ENCODE results near the gene SYF2. TPM values are rescaled to one million over a fixed set of nuclear protein-coding genes. Genes with fewer than 3 reads are reported as not detected.
A peak's percentile ranks its signal among the peaks of the same experiment; 100 is the strongest.
"Not testable (repeated sequence)": the region's sequence is repeated elsewhere in the genome, so short reads cannot be mapped to it uniquely, and the experiment has no call there.

SYF2 gene
- total RNA-seq (100 to 1,000 TPM in 1 of 7 donors, 10 to 100 TPM in 6; 38.2 to 106 (median 64.5) TPM), polyA plus RNA-seq (100 to 1,000 TPM; 122 to 141 TPM)
- long read RNA-seq, donor 1, transcript SYF2-201 (7 exons, 1,345 nt) = major isoform, 122 of 136 reads
- long read RNA-seq, donor 1, partial matches to known transcripts = 6 of 136 reads
- long read RNA-seq, donor 1, other reads (novel, unspliced or antisense) = 2 of 136 reads
- long read RNA-seq, donor 2, transcript SYF2-201 (7 exons, 1,345 nt) = major isoform, 52 of 85 reads
- long read RNA-seq, donor 2, partial matches to known transcripts = 30 of 85 reads
- long read RNA-seq, donor 2, other reads (novel, unspliced or antisense) = 0 of 85 reads
- long read RNA-seq, donor 3, transcript SYF2-201 (7 exons, 1,345 nt) = major isoform, 58 of 65 reads
- long read RNA-seq, donor 3, partial matches to known transcripts = 4 of 65 reads
- long read RNA-seq, donor 3, other reads (novel, unspliced or antisense) = 3 of 65 reads

DNA sequence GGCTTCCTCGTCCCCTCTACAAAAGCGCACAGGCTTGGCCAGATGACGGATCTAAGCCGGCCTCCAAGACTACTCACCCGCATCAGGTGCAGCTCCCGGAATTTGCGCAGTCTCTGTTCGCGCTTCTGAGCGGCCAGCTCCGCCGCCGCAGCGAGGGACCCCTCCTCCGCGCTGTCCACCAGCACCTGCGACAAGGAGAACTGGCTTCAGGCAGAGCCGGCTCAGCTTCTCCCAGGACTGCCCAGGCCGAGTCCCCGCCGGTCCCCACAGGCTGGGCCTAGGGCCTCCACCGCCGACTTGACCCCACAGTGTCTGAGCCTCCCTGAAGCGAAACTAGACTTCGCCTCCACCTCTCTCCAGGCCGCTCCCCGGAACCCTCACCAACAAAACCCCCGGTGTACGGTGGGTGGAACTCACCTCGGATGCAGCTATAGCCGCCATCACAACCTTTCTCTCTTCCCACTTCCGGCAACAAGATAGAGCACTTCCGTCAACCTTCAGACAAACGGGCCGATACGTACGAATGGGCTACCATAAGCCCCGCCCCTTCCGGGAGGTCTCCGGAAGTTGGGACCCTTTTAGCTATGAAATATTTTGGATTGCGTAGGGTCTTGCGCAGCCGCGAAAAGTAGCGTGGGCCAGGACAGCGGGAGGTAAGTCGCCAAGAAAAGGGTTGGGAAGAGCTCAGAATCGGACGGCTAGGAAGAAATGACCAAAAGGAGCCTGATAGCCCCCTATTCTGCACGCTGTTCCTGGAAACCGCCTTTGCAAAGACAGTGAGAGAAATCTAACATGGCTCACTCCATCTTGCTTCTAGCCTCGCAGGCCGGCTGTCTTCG lies at the start of gene SYF2:
Gene SYF2 (minus strand): TSS at position 476 of the 839 bp plus-strand sequence. CDS start 35 bp downstream, at position 441.
- Histone ChIP-seq H3K9me3 (no peaks in the 10 kb centered on the region), H3K27me3 (no peaks in the 10 kb centered on the region), H3K4me1 (ENCODE audit: insufficient read depth) (peaks cover 5% of the 10 kb centered on the region), H3K4me3 (peak within 1 kb of the TSS; percentile 74), H3K36me3 (no peaks in the 10 kb centered on the region), H3K27ac (peak within 1 kb of the TSS; percentile 77 to 78)
- DNase-seq = peak; percentile 91 to 95 (median 91)
- intact Hi-C loops (cut with DNase I) = no loop called here
- TF ChIP-seq POLR2A (IDR thresholded peaks at IDR 0.05) (peak; percentile 84), CTCF (IDR thresholded peaks at IDR 0.05) (no peak), EP300 (IDR thresholded peaks at IDR 0.05) (no peak)
- WGBS, 3 donors = 0% methylated on average over 54 of the region's 54 CpGs

GRCh38 chr1:25279693-25280111 lies 47.4 kb upstream of the SYF2 start:
- H3K9me3 ChIP-seq; H3K4me3 ChIP-seq; H3K4me1 ChIP-seq (ENCODE audit: insufficient read depth); DNase-seq; H3K27me3 ChIP-seq; H3K36me3 ChIP-seq; H3K27ac ChIP-seq: not testable (repeated sequence)
- 37 to 56% (median 46%) methylated on average over 4 of the region's 5 CpGs for WGBS, 3 donors
- intact Hi-C loops (cut with DNase I) = loop anchor here in 1 of 4 donors (10.0 kb wide), 1 partner anchor 135 kb away; no protein-coding TSS in a partner anchor

- H3K27me3 ChIP-seq; DNase-seq; H3K36me3 ChIP-seq; H3K27ac ChIP-seq; H3K4me3 ChIP-seq; intact Hi-C loops (cut with DNase I); H3K4me1 ChIP-seq (ENCODE audit: insufficient read depth); H3K9me3 ChIP-seq: not testable (repeated sequence)
- 67 to 71% methylated on average over 4 of the region's 8 CpGs; no CpG with 5 or more reads in 1 of the 3 donors for WGBS, 3 donors
Observed at GRCh38 chr1:25278790-25279189, 46.5 kb upstream of the SYF2 start.

- DNase-seq; intact Hi-C loops (cut with DNase I); H3K4me1 ChIP-seq (ENCODE audit: insufficient read depth); H3K27ac ChIP-seq; H3K9me3 ChIP-seq; H3K27me3 ChIP-seq; H3K4me3 ChIP-seq; H3K36me3 ChIP-seq: not testable (repeated sequence)
- WGBS, 3 donors = 20 to 69% (median 64%) methylated on average over 1 to 2 of the region's 2 CpGs
Observed at GRCh38 chr1:25278358-25278757, 46.1 kb upstream of the SYF2 start.

GRCh38 chr1:25277295-25277694 lies 45.0 kb upstream of the SYF2 start:
- 50 to 100% (median 89%) methylated on average over 1 of the region's 1 CpG for WGBS, 3 donors
- DNase-seq; H3K4me3 ChIP-seq; H3K4me1 ChIP-seq (ENCODE audit: insufficient read depth); H3K9me3 ChIP-seq; intact Hi-C loops (cut with DNase I); H3K27ac ChIP-seq; H3K27me3 ChIP-seq; H3K36me3 ChIP-seq: not testable (repeated sequence)

DNA sequence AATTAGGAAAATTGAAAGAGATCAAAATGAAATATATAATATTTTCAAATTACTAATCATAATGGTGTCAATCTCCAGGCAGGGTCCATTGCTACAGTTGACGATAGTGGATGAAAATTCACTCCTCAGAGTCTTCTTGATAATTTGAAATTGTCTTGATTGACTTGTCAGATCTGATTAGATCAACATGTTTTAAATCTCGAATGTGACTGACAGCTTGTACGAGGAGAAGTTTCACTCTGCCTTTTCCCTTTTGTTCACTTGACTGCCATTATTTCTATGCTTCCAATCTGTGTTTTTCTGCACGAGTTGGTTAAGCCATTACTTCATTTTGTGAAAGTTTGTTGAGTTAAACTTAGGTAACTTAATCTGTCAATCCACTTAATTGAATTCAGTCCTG lies 43.3 kb upstream of the SYF2 start:
- H3K27me3 ChIP-seq; DNase-seq; H3K27ac ChIP-seq; intact Hi-C loops (cut with DNase I); H3K9me3 ChIP-seq; H3K4me1 ChIP-seq (ENCODE audit: insufficient read depth); H3K36me3 ChIP-seq; H3K4me3 ChIP-seq: not testable (repeated sequence)
- 70 to 78% (median 77%) methylated on average over 4 of the region's 4 CpGs for WGBS, 3 donors

DNA sequence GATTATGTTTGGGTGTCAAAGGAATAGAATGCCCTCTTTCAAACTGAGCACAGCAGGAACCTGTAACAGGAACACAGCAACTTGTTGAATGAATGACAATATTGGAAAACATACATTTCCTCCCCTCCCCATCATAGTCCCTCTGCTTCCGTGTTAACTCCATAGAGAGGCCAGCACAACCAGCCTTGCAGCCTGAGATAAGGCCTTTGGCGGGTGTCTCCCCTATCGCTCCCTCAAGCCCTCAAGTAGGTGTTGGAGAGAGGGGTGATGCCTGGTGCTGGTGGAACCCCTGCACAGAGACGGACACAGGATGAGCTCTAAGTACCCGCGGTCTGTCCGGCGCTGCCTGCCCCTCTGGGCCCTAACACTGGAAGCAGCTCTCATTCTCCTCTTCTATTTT lies 39.9 kb upstream of the SYF2 start, which contains the start of gene RHD:
Gene RHD (plus strand): TSS at position 272 of the 400 bp plus-strand sequence. CDS start 39 bp downstream, at position 311.
- DNase-seq; H3K9me3 ChIP-seq; H3K4me1 ChIP-seq (ENCODE audit: insufficient read depth); intact Hi-C loops (cut with DNase I); H3K4me3 ChIP-seq; H3K27me3 ChIP-seq; H3K36me3 ChIP-seq; H3K27ac ChIP-seq: not testable (repeated sequence)
- 82 to 88% (median 86%) methylated on average over 6 to 8 of the region's 8 CpGs for WGBS, 3 donors

DNA sequence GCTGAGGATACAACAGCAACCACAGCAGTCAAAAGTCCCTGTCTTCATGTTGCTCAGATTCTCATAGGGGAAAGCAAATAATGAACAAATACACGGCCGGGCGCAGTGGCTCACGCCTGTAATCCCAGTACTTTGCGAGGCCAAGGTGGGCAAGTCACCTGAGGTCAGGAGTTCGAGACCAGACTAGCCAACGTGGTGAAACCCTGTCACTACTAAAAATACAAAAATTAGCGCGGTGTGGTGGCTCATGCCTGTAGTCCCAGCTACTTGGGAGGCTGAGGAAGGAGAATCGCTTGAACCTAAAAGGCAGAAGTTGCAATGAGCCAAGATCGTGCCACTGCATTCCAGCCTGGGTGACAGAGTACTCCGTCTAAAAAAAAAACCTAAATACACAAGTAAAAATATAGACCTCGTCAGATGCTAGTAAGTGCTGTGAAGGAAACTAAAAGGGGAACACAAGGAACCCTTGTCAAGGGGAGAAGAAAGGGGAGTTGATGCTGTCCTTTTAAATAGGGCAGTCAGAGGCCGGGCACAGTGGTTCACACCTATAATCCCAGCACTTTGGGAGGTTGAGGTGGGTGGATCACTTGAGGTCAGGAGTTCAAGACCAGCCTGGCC lies 36.0 kb upstream of the SYF2 start:
- 35 to 40% (median 38%) methylated on average over 14 of the region's 14 CpGs for WGBS, 3 donors

DNA sequence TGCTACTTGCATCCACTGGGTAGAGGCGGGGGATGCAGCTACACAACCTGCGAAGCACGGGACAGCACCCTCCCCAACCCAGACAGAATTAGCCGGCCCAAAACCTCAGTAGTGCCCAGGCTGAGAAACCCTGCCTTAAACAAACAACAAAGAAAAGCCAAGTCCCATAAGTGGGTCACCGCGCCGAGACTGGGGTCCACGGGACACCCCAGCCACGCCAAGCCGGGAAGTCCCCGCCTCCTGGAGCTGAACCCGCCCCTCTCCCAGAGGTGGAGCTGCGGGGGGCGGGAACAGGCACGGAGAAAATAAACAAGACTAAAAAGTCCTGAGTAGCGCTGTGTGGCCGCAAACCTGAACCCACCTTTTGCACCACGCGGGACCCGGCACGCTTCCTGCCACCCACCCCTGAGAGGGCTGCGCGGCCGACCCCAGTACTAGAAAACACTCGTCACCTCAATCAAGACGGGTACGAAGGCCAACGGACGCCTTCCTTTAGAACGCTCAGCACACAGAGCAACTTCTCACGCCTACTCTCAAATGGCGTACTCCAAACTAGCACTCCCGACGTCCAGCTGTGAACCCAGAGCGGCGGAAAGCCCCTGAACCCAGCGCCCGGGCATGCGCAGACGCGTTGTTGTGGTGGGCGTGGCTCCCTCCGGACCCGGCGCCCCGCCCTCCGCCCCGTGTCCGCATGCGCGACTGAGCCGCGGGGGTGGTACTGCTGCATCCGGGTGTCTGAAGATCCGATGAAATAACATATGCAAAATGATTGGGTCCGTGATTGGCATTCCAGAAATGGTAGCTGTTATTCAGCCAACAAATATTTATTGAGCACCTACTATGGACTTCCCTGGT lies 35.2 kb upstream of the SYF2 start:
- DNase-seq = peak in 4 of 5 donors; percentile 73 to 81 (median 77)
- H3K4me1 ChIP-seq (ENCODE audit: insufficient read depth); H3K36me3 ChIP-seq; intact Hi-C loops (cut with DNase I); H3K9me3 ChIP-seq; H3K27me3 ChIP-seq: not testable (repeated sequence)
- WGBS, 3 donors = 0 to 2% (median 1%) methylated on average over 10 to 39 of the region's 56 CpGs
- peak overlapping the region in 1 of 2 donors; percentile 72 for H3K27ac ChIP-seq
- H3K4me3 ChIP-seq = peak overlapping the region; percentile 45

More for the DNA sequence above, 36.0 kb upstream of the SYF2 start:
- H3K36me3 ChIP-seq; DNase-seq; H3K9me3 ChIP-seq; intact Hi-C loops (cut with DNase I); H3K4me1 ChIP-seq (ENCODE audit: insufficient read depth); H3K27ac ChIP-seq; H3K27me3 ChIP-seq: not testable (repeated sequence)
- H3K4me3 ChIP-seq = peak overlapping the region; percentile 45
